Posterior cingulate gyrus (tissue), 11 donors: ENCODE results near the gene TTBK1.

Experiments
- DNase-seq, 10 donors: peaks; one replicate each; pipeline versions ENCODE4 v3.0.0 to v3.0.0-alpha.2; 2020 to 2021; ENCODE audit warnings: mixed read lengths in 3 of 10
- intact Hi-C: fragments of 100-400 bp; cut with DNase I; formaldehyde crosslinking; loops from one replicate; pipeline ENCODE4 v1.15.1; 2023

TTBK1 gene

DNA sequence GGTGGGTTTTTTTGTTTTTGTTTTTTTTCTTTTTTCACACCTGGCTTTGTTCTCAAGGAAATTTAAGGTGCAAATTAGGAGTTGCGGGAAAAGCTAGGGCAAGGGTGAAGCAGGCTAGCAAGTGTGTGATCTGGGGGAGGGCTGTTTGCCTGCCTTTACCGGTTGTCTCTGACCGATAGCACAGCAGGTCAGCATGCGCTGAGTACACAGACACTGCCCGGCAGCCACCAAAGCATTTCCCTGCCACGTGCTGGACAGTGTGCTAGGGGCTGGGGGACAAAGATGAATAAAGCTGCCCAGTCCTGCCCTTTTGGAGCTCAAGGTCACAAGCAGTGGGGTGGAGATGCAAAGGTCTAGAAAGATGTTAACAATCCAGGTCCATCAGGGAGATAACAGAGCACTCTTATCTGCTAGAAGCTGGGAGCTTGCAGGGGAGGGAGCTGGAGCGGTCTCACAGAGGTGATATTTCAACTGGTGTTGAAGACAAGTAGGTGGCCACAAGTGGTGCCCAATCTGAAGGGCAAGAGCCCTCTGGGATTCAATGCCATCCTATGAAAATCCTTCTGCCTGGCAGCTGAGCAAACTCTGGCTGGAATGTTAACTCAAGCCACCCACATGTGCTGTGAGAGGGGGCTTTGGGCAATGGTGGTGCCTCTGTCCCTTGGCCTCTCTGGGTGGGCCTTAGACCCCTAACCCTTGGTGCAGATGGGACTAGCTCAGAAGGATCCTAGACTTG, 24.5 kb downstream of the TTBK1 start:
- intact Hi-C loops = loop anchor here (10.0 kb wide), 1 partner anchor 237 kb away; no protein-coding TSS in a partner anchor
- no peak for DNase-seq

DNA sequence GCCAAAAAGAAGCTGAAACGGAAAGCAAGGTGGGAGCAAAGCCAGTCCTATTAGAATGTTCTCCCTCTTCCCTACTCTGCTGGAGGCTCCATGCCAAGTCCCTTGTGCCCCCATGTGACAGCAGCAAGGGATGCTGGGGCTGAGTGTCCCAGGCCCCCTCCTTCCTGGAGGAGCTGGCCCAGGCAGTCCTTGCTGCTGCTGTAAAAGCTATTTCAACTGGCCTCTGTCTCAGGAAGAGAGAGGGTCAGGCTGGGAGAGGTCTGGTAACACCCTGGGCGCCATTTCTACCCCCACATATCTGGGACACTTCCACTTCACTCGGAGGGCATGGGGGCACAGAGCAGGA, 25.0 kb downstream of the TTBK1 start:
- intact Hi-C loops = loop anchor here (10.0 kb wide), 1 partner anchor 236 kb away; no protein-coding TSS in a partner anchor
- DNase-seq = peak; percentile 56 to 96 (median 76)

GRCh38 chr6:43268782-43269272, 25.5 kb downstream of the TTBK1 start:
- intact Hi-C loops = loop anchor here (10.0 kb wide), 1 partner anchor 236 kb away; no protein-coding TSS in a partner anchor

GRCh38 chr6:43269273-43270007, 26.2 kb downstream of the TTBK1 start:
- DNase-seq = peak in 3 of 10 donors; percentile 43 to 84 (median 71)
- intact Hi-C loops = loop anchor here (10.0 kb wide), 1 partner anchor 235 kb away; no protein-coding TSS in a partner anchor

More at GRCh38 chr6:43268782-43269272, 25.5 kb downstream of the TTBK1 start:
- peak in 2 of 10 donors; percentile 39 to 68 for DNase-seq

DNA sequence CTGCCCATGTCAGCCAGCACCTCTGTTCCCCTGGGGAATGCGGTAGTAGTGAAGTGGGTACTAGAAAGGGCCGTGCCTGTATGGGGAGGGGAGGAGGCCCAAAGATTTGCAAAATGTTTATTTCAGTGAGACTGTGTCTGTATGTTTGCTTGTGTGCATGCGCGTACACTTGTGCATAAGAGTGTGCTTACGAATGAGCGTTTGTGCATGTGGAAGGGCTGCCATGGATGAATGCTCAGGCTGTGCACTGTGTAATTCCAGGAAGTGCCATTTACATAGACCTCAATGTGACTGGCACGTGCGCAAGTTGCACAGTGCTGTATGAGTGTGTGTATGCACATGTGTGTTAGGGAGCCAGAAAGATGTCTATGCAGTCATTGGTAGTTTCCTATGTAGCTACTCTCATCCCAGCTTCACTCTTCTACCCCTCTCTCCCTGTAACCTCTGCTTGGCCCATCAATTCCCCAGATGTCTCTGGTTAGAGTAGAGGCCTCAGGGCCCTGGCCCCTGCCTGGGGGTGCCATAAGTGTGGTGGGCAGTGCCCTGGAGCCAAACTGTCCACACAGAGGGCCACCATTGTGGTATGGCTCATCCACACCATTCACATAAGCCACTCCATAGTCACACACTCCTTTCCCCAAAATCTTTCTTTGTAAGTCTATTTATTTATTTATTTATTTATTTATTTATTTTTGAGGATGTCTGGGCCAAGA, 28.0 kb downstream of the TTBK1 start:
- intact Hi-C loops = no loop called here
- DNase-seq = peak in 3 of 10 donors; percentile 14 to 61 (median 51)

DNA sequence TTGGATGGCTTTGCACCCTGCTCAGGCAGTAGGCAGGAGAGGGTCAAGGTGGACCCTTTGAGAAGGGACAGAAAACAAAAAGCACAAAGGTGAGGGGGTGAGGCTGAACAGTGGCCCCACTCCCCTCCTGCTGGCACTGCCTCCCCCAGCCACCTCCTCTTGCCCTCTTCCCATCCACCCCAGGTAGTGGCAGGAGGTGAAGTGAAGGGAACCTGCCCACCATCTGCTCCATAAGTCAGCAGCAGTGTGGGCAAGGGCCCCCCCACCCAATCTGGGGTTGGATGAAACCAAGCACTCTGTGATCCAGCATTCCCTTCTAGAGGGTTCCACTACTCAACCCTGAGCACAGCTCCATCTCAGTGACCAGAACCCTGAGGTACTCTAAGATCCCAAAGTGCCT, 28.7 kb downstream of the TTBK1 start:
- DNase-seq = peak in 1 of 10 donors; percentile 64
- intact Hi-C loops = no loop called here

GRCh38 chr6:43273707-43274106, 30.4 kb downstream of the TTBK1 start:
- peak in 1 of 10 donors; percentile 23 for DNase-seq
- intact Hi-C loops = no loop called here

GRCh38 chr6:43274127-43274915, 31.0 kb downstream of the TTBK1 start:
- intact Hi-C loops = no loop called here
- peak in 3 of 10 donors; percentile 30 to 49 (median 47) for DNase-seq

GRCh38 chr6:43274916-43275597, 31.8 kb downstream of the TTBK1 start:
- DNase-seq = peak in 4 of 10 donors; percentile 21 to 84 (median 70)
- intact Hi-C loops = no loop called here

GRCh38 chr6:43275801-43276576, 32.7 kb downstream of the TTBK1 start:
- intact Hi-C loops = no loop called here
- peak in 3 of 10 donors; percentile 63 to 78 (median 78) for DNase-seq

DNA sequence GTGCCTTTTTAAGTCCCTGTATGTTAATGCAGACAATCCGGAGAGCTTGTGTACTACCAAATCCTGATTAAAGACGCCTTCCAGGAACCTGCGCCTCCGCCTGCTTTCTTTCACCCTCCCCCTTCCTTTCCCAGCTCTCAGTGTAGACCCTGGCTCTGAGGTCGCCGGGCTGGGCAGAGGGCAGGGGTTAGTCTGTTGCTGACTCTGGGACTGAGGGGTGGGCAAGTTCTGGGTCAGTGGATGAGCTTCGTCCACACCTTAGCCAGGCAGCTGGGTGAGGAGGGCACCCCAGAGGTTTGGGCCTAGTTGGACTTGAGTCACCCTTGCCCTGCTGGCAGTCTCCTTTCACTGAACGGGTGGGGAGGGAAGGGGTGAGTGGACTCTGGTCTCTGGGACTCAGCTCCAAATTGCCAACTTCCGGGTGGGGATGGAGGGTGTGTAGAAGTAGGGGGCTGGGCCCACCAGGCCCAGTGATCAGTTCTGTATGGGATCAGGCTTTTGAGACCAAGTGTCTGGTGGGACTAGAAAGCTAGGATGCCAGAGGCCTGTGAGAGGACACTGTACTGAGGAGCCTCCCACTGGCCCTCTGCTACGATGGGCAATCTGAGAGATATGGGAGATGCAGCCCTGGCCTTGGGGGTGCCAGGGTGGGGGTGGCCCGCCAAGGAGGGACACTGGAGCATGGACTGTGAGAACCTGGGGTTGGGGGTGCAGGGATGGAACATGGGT, 33.5 kb downstream of the TTBK1 start:
- DNase-seq = peak in 3 of 10 donors; percentile 57 to 66 (median 58)
- intact Hi-C loops = no loop called here

- DNase-seq = peak in 1 of 10 donors; percentile 71
- intact Hi-C loops = no loop called here
Observed at GRCh38 chr6:43277306-43277642, 34.0 kb downstream of the TTBK1 start.

GRCh38 chr6:43277643-43278523, 34.6 kb downstream of the TTBK1 start:
- peak in 3 of 10 donors; percentile 47 to 63 (median 62) for DNase-seq
- intact Hi-C loops = no loop called here

- intact Hi-C loops = no loop called here
- DNase-seq = peak in 1 of 10 donors; percentile 4
Observed at GRCh38 chr6:43278524-43279078, 35.3 kb downstream of the TTBK1 start.

GRCh38 chr6:43280234-43280633, 37.0 kb downstream of the TTBK1 start:
- intact Hi-C loops = no loop called here
- peak in 2 of 10 donors; percentile 15 to 47 for DNase-seq

GRCh38 chr6:43282060-43282459, 38.8 kb downstream of the TTBK1 start:
- DNase-seq = peak in 3 of 10 donors; percentile 32 to 59 (median 53)
- intact Hi-C loops = no loop called here
